Osteoblast (primary cell): Measurements from ENCODE around the gene ERP44. TPM values are rescaled to one million over a fixed set of nuclear protein-coding genes. Genes with fewer than 3 reads are reported as not detected.
A peak's percentile ranks its signal among the peaks of the same experiment; 100 is the strongest.

ENCODE experiments used
- DNase-seq: peaks from one replicate; pipeline ENCODE4 v3.0.0; 2011; ENCODE audit warnings: low spot score, mixed read lengths; ENCODE audit not compliant: insufficient read length; ENCODE audit errors: missing footprints
- H2AFZ ChIP-seq: 2 replicates; pipeline ENCODE4 v1.6.0; 2011; ENCODE audit warnings: mild to moderate bottlenecking, low read length
- H3K27ac ChIP-seq: 2 replicates; pipeline ENCODE4 v1.5.1; 2011; ENCODE audit warnings: mild to moderate bottlenecking, low read depth, low read length, moderate library complexity
- H3K27me3 ChIP-seq: 2 replicates; pipeline ENCODE4 v1.6.0; 2012; ENCODE audit warnings: mild to moderate bottlenecking, control low read depth, inconsistent platforms, low read length, moderate library complexity; ENCODE audit not compliant: insufficient read depth
- H3K36me3 ChIP-seq: 2 replicates; pipeline ENCODE4 v1.5.1; 2011; ENCODE audit warnings: mild to moderate bottlenecking, low read length, control low read depth, moderate library complexity; ENCODE audit not compliant: insufficient read depth
- H3K4me1 ChIP-seq: 2 replicates; pipeline ENCODE4 v1.5.1; 2011; ENCODE audit warnings: mild to moderate bottlenecking, low read length, control low read depth, moderate library complexity; ENCODE audit not compliant: insufficient read depth
- H3K4me2 ChIP-seq: 2 replicates; pipeline ENCODE4 v1.6.0; 2011; ENCODE audit warnings: mild to moderate bottlenecking, low read length; ENCODE audit not compliant: insufficient read depth
- H3K4me3 ChIP-seq: fragments of 200-600 bp; sonication (generic); 3 replicates; pipeline ENCODE4 v1.5.1; 2012; ENCODE audit warnings: mild to moderate bottlenecking, low read length, inconsistent platforms; ENCODE audit not compliant: insufficient read depth
- H3K79me2 ChIP-seq: 2 replicates; pipeline ENCODE4 v1.6.0; 2012; ENCODE audit warnings: mild to moderate bottlenecking, low read length, control low read depth, inconsistent platforms; ENCODE audit not compliant: insufficient read depth
- H3K9me3 ChIP-seq: 2 replicates; pipeline ENCODE4 v1.5.1; 2011; ENCODE audit warnings: low read depth, low read length, control low read depth
- H4K20me1 ChIP-seq: 2 replicates; pipeline ENCODE4 v1.6.0; 2012; ENCODE audit warnings: mild to moderate bottlenecking, low read length, control low read depth; ENCODE audit not compliant: insufficient read depth
- total RNA-seq: library from RNA; depleted of rRNA; stranded (reverse); fragments of >200 nt; gene quantifications from 2 replicates; pipeline ENCODE4 v1.2.3, GENCODE V29; 2012
- TF ChIP-seq, protein P1 (sequence below): IDR thresholded peaks from 2 replicates; pipeline ENCODE4 v1.5.1; 2011; ENCODE audit warnings: mild to moderate bottlenecking, low read depth, low read length, moderate library complexity; ENCODE audit errors: extremely low read depth

ERP44 gene
- total RNA-seq, 1 donor: 13.8 TPM

GRCh38 chr9:100120286-100120685 lies 21.5 kb upstream of the ERP44 start:
- Histone ChIP-seq H3K9me3 (no peaks in the 10 kb centered on the region), H3K27me3 (no peaks in the 10 kb centered on the region), H3K4me3 (no peak overlapping the region), H3K79me2 (peaks cover 2% of the 10 kb centered on the region), H3K27ac (no peak overlapping the region), H3K4me2 (no peak overlapping the region), H3K36me3 (no peaks in the 10 kb centered on the region), H2AFZ (no peak overlapping the region), H3K4me1 (no peaks in the 10 kb centered on the region), H4K20me1 (no peaks in the 10 kb centered on the region)
- DNase-seq: no peak
- TF ChIP-seq, protein P1, sequence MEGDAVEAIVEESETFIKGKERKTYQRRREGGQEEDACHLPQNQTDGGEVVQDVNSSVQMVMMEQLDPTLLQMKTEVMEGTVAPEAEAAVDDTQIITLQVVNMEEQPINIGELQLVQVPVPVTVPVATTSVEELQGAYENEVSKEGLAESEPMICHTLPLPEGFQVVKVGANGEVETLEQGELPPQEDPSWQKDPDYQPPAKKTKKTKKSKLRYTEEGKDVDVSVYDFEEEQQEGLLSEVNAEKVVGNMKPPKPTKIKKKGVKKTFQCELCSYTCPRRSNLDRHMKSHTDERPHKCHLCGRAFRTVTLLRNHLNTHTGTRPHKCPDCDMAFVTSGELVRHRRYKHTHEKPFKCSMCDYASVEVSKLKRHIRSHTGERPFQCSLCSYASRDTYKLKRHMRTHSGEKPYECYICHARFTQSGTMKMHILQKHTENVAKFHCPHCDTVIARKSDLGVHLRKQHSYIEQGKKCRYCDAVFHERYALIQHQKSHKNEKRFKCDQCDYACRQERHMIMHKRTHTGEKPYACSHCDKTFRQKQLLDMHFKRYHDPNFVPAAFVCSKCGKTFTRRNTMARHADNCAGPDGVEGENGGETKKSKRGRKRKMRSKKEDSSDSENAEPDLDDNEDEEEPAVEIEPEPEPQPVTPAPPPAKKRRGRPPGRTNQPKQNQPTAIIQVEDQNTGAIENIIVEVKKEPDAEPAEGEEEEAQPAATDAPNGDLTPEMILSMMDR: no peak

DNA sequence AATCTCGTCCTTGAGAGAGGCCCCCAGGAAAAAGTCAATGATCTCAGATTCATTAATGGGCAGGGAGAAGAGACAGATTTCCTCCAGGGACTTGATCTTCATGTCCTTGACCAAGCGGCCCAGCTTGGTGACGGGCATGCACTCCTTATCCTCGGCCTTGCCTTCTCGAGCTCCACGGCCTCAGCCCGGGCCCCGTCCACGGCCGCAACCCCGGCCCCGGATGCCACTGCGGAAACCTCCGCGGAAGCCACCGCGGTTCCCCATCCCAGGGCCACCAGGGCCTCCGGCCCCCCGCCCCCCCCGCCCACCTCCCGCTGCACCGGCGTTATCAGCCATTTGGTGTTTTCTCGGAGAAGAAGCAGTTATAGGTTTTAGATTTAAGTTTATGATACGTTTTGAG lies 18.5 kb upstream of the ERP44 start:
- H4K20me1 ChIP-seq: peaks cover 2% of the 10 kb centered on the region

GRCh38 chr9:100112677-100113336 lies 14.0 kb upstream of the ERP44 start:
- peaks cover 6% of the 10 kb centered on the region for H4K20me1 ChIP-seq
- peaks cover 17% of the 10 kb centered on the region for H3K4me1 ChIP-seq
- H3K9me3 ChIP-seq: no peaks in the 10 kb centered on the region
- no peak overlapping the region for H3K4me3 ChIP-seq
- no peaks in the 10 kb centered on the region for H3K36me3 ChIP-seq
- TF ChIP-seq, protein P1: no peak
- DNase-seq: peak; percentile 41
- H3K4me2 ChIP-seq: no peak overlapping the region
- H3K27me3 ChIP-seq: no peaks in the 10 kb centered on the region
- no peak overlapping the region for H2AFZ ChIP-seq
- H3K79me2 ChIP-seq: peaks cover 2% of the 10 kb centered on the region
- H3K27ac ChIP-seq: no peak overlapping the region

More for the DNA sequence above, 18.5 kb upstream of the ERP44 start:
- Histone ChIP-seq H3K4me3 (no peak overlapping the region), H3K27me3 (no peaks in the 10 kb centered on the region), H3K79me2 (peaks cover 2% of the 10 kb centered on the region), H3K36me3 (no peaks in the 10 kb centered on the region), H3K9me3 (no peaks in the 10 kb centered on the region), H2AFZ (no peak overlapping the region), H3K4me1 (no peaks in the 10 kb centered on the region), H3K4me2 (no peak overlapping the region), H3K27ac (no peak overlapping the region)
- no peak for DNase-seq
- TF ChIP-seq, protein P1: no peak

DNA sequence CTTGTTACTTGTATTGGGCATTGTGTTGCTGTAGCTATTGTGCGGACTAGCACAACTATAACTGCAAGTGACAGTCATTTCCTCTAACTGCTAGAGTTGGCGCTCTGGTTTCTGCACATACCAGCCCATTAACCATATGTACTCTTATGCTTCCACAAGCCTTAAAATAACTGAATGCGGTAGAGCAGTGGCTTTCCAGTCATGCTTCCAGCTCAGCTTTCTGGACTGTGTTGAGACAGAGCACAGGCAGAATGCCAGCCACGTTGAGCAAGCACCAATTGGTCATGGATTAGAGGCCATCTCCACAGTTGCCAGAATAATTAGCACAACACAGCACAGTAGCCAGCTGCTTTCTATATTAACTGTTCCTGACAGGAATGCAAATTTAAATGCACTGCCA lies 12.4 kb upstream of the ERP44 start:
- Histone ChIP-seq H3K4me3 (no peak overlapping the region), H2AFZ (no peak overlapping the region), H3K27ac (peak overlapping the region; percentile 38), H3K9me3 (no peaks in the 10 kb centered on the region), H4K20me1 (peaks cover 6% of the 10 kb centered on the region), H3K36me3 (peaks cover 13% of the 10 kb centered on the region), H3K27me3 (no peaks in the 10 kb centered on the region), H3K79me2 (peaks cover 2% of the 10 kb centered on the region), H3K4me1 (peaks cover 17% of the 10 kb centered on the region), H3K4me2 (peak overlapping the region; percentile 63)
- TF ChIP-seq, protein P1: no peak
- DNase-seq: peak; percentile 90
